HS-27A (cell line): ENCODE data around the gene STAP2.
"Not testable (repeated sequence)": the region's sequence is repeated elsewhere in the genome, so short reads cannot be mapped to it uniquely, and the experiment has no call there.

ENCODE experiments used
- DNase-seq: peaks from one replicate; pipeline ENCODE4 v3.0.0-alpha.2; 2012; ENCODE audit warnings: low read depth, missing footprints

Gene STAP2

DNA sequence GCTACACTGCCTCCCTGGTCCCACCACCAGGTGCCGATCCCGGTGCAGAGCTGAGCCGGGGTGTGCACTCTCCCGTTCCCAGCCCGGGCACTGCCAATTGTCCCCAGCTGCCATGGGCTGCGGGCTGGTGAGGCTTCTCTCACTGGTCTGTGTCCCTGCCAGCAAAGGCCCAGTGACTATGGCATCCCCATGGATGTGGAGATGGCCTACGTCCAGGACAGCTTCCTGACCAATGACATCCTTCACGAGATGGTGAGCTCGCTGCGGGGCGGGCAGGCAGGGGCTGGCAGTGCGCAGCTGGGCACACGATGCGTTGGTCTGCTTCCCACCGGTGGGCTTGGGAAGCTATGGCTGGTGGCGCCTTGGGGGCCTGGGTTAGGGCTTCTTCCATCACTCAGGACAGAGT lies 19.3 kb upstream of the STAP2 start:
- DNase-seq = no peak

GRCh38 chr19:4357095-4357797 lies 18.6 kb upstream of the STAP2 start:
- no peak for DNase-seq

GRCh38 chr19:4354897-4355296 lies 16.3 kb upstream of the STAP2 start:
- no peak for DNase-seq

DNA sequence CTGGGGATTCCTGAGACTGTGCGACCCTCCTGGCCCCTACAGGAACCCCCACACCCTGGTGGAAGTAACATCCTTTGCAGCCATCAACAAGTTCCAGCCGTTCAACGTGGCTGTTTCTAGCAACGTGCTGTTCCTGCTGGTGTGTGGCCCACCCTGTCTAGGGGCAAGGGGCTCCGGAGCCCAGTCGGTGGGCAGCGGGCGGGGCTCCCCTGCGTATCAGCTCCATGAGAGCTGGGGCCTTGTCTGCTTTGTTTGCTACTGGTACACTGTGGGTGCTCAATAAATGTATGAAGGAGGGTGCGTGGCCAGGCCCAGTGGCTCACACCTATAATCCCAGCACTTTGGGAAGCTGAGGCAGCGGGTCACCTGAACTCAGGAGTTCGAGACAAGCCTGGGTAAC lies 15.7 kb upstream of the STAP2 start:
- no peak for DNase-seq

GRCh38 chr19:4352701-4353121 lies 14.1 kb upstream of the STAP2 start:
- DNase-seq = no peak

DNA sequence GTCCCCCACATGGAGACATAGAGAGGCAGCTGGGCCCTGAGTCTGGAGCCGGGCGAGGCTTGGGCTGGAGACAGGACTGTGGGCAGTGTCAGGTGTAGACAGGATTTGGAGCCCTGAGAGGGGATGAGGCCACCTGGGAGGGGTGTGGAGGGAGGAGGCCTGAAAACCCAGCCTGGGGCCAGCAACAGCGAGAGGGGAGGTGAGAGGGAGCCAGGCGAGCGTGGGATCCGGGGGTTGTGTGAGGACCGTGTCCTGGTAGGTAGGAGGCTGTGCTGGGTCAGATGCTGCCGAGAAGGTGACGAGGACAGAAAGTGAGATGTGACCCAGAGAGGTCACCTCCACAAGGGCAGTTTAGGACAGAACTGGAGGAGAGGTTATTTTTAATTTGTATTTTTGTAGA lies 12.1 kb upstream of the STAP2 start:
- no peak for DNase-seq

- no peak for DNase-seq
These were observed 11.5 kb upstream of the STAP2 start for GRCh38 chr19:4350111-4350510.

GRCh38 chr19:4349225-4349624 lies 10.6 kb upstream of the STAP2 start:
- DNase-seq = not testable (repeated sequence)

- no peak for DNase-seq
These were observed 8.9 kb upstream of the STAP2 start for GRCh38 chr19:4347521-4347920.

- DNase-seq = no peak
These were observed 7.4 kb upstream of the STAP2 start for GRCh38 chr19:4346020-4346383.

DNA sequence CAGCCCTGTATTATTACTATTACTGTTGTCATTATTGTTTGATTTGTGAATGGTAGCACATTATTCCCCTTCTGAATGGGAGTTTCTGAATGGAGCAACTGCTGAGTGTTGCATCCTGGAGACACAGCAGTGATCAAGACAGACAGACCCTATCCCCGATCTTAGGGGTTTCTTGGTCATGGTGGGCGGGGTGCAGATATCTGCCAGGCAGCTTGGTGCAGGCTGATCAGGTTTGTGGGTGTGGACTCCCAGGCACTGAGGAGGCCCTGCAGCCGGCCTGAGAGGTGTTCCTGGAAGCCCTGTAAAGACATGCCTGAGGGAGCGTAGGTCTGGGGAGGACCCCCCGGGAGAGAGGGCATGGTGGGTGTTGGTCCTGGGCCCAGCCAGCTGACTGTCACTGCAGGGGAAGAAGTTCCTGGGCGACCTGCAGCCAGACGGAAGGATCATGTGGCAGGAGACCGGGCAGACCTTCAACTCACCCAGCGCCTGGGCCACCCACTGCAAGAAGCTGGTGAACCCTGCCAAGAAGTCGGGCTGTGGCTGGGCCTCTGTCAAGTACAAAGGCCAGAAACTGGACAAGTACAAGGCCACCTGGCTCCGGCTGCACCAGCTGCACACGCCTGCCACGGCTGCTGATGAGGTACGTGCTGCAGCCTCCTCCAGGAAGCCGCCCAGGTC lies 6.9 kb upstream of the STAP2 start:
- no peak for DNase-seq

DNA sequence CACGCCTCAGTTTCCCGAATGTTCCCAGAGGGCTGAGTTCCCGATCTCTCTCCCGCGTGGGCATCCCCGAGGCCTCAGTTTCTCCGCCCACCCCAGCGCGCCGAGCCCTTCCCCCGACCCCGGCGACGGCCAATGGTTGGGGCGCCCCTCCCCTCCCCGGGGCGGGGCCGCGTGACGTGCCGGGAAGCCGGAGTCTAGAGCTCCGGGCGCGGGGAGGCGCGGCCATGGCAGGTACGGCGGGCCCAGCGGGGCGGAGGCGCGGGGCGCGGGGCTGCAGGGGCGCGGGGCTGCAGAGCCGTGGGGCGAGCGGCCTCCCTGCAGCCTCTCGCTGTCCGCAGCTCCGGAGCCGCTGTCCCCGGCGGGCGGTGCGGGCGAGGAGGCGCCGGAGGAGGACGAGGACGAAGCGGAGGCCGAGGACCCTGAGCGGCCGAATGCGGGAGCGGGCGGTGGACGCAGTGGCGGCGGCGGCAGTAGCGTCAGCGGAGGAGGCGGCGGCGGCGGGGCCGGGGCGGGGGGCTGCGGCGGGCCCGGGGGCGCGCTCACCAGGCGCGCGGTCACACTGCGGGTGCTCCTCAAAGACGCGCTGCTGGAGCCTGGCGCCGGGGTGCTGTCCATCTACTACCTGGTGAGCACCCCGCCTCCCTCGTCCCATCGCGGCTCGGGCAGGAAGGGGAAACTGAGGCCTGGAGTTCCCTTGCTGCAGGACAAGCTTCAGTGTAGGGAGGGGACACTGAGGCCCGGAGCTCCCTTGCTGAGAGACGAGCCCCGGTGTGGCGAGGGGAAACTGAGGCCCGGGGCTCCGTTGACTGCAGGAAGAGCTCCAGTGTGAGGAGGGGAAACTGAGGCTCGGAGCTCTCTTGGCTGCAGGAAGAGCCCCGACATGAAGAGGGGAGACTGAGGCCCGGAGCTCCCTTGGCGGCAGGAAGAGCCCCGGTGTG lies 5.0 kb upstream of the STAP2 start, which contains the start of gene MPND:
TSS of gene MPND (plus strand) at position 193 of the 938 bp plus-strand sequence. CDS start at position 225, 32 bp downstream.
- DNase-seq = no peak

- DNase-seq = peak; percentile 99
These were observed 4.2 kb upstream of the STAP2 start for GRCh38 chr19:4342615-4343369.

- no peak for DNase-seq
These were observed 3.6 kb upstream of the STAP2 start for GRCh38 chr19:4342314-4342614.

GRCh38 chr19:4337906-4338440 lies 654 bp downstream of the STAP2 start:
- no peak for DNase-seq

DNA sequence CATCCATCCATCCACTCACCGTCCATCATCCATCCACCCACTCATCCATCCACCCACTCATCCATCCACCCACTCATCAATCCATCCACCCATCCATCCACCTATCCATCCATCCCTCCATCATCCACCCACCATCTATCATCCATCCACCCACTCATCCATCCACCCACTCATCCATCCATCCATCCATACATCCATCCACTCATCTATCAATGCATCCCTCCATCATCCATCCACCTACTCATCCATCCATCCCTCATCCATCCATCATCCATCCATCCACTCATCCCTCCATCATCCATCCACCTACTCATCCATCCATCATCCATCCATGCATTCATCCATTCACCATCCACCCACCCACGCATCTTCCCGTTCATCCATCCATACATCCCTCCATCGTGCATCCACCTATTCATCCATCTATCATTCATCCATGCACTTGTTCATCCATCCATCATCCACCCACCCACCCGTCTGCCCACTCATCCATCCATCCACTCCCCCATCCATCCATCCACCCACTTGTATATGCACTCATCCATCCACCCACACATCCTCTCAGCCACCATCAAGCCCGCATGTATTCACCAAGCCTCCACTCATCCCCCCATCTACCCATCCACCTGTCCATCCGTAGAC lies 3.6 kb downstream of the STAP2 start:
- DNase-seq = no peak

GRCh38 chr19:4329858-4330257 lies 8.8 kb downstream of the STAP2 start:
- no peak for DNase-seq

DNA sequence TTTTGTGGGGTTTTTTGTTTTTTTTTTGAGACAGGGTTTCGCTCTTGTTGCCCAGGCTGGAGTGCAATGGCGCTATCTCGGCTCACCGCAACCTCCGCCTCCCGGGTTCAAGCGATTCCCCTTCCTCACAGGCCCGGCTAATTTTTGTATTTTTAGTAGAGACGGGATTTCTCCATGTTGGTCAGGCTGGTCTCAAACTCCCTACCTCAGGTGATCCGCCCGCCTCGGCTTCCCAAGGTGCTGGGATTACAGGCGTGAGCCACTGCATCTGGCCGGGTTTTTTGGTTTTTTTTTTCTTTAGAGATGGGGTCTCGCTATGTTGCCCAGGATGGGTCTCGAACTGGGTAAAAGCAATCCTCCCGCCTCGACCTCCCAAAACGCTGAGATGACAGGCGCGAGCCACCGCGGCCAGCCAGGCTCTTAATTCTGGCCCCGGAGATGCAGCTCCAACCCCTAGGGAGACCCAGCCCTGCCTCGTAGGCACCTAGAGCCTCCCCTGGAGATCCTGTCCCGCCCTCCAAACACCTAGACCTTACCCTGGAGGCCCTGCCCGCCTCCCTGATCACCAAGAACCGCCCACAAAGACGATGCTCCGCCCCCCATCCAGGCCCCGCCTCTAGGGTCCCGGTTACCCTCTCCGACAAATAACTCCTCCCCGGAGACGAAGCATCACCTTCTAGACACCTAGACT lies 9.5 kb downstream of the STAP2 start:
- DNase-seq = not testable (repeated sequence)

GRCh38 chr19:4328243-4328990 lies 10.2 kb downstream of the STAP2 start:
- DNase-seq = no peak

GRCh38 chr19:4327877-4328242 lies 10.8 kb downstream of the STAP2 start:
- no peak for DNase-seq
